NCI-H2029 treated with DMSO at 0.1 percent for 48 hours (cell line): ENCODE data around the gene PCDH19.

Source experiments
- DNase-seq: peaks from one replicate; lab custom pipeline; 2025; lab: John Stamatoyannopoulos, UW

PCDH19 gene

GRCh38 chrX:100296183-100296753, 113.8 kb downstream of the PCDH19 start:
- DNase-seq = no peak

DNA sequence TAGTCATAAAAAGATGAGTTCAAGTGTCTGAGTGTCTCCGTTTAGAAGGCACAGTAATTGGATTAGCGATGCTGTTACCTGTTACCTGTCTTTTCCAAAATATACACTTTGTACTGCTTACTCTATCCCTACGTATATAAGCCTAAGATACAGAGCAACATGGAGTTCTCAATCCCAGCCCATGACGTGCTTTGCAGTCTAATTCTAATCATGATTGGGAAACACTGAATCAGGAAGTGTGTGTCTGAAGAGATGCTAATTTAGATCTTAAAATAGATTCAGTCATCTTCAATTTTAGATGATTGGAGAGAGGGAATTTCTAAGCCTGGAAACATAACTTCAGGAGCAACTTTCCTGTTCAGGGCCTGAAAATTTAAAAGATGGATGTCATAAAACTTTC, 115.1 kb downstream of the PCDH19 start:
- DNase-seq = no peak

GRCh38 chrX:100289066-100289558, 121.0 kb downstream of the PCDH19 start:
- DNase-seq = no peak

DNA sequence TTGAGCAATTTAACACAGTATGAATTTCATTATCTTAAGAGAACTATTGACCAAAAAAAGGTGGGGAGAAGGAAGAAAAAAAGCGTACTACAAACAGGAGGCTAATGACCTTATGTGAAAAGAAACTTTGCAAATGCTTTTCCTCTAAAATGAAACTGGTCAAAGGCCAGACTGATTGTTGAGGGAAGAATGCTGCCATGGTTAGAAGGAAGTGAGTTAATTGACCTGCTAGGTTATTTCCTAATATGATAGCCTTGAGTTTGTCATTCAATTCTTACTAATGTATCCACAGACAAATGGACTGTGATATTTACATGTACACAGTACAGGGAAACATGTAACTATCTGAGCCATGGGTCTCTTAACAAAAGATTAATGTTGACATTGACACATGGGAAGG, 132.8 kb downstream of the PCDH19 start:
- no peak for DNase-seq

DNA sequence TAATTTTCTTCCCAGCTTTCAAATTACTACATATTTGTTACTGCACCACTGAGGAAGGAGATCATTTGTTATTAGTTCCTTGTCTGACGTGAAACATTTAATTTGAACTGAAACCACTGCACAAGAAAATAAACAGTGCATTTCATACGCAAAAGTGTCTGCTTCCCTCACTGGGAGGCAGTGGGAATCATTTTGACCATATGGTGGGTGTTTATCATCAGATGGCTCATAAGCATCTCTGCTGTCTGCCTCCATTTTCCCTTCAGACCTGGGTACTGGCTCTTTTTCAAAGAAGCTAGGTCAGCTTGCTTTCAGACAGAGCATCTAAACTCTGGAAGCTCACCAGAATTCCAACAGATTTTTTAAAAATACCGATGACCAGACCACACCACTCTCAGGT, 135.2 kb downstream of the PCDH19 start:
- no peak for DNase-seq

GRCh38 chrX:100265179-100265578, 144.9 kb downstream of the PCDH19 start:
- DNase-seq = no peak

- no peak for DNase-seq
Observed at GRCh38 chrX:100264200-100264599, 145.9 kb downstream of the PCDH19 start.

DNA sequence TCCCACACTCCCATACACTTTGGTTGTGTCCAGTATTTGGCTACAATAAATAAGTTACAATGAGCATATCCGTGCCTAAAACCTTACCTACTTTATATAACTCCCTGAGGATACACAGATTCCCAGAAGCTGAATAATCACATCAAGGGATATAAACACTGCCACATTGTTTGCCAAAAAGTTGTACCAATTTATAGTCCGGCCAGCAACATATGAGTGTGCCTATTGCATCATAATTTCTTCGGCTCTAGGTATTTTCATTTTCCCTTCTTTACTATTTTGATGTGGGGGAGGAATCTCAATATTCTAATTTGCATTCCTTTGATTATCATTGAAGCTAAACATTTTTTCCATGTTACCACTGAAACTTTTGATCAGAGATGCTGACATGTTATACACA, 146.4 kb downstream of the PCDH19 start:
- no peak for DNase-seq

DNA sequence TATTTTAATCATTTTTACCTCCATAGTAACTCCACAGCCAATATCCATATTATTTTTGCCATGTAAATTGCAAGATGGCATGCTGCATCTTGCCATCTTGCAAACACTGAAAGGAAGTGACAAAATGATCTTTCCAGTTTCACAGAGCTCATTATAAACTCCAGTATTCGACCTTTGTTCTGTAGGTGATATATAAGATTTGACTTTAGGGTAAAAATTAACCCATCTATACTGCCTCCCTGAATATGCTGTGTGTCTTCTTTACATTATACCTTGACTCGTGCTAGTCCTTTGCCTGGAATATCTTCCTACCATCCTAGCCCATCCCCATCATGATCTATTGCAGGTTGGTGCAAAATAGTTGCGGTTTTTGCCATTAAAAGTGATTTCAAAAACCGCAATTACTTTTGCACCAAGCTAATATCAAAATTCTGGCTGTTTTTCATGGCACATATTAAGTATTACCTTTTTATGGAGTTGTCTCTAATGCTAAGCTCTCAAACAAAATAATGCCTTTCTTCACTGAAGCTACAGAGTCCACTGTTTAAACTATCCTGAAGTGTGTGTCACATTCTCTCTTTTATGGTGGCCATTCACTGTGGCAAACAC, 161.1 kb downstream of the PCDH19 start:
- DNase-seq = no peak

DNA sequence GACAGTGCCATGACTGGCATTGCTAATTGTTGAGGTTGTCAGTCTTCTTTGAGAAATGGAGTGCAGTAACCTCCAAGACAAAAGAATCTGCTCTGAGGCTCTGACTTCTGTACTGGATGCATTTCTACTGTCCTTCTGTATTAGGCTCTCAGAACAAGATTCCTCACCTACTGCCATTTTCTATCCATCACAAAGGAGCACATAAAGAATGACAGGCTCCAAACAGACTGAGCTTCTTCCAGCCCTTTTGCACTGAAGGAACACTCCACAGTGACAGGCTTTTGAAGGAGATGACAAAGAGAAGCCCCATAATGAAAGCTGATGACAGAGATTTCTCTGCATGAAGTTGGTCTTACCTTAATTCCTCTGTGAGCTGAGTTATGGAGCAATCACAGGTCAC, 162.2 kb downstream of the PCDH19 start:
- DNase-seq = no peak

DNA sequence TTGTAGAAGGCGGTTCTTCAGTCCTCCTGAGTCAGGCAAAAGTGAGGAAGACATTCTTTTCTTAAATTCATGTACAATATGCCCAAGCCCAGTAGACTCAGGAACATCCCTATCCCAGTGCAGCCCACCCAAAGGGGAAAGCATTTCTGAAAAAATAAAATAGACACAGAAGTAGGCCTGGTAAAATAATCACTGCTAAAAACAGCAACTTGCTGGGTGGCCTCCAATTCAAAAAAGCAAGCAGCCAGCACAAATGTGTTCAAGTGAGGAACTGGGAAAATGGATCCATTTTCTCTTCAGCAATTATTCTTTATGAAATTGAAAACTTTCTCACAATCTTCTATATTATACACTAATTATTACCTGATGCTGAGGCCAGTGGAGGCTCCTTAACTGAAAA, 165.4 kb downstream of the PCDH19 start:
- DNase-seq = no peak
